Endothelial cell of umbilical vein (primary cell): Measurements from ENCODE around the gene PPM1N. TPM values are rescaled to one million over a fixed set of nuclear protein-coding genes. Genes with fewer than 3 reads are reported as not detected.

Experiments
- BruUV-seq: library from RNA; stranded (reverse); fragments of 400-500 nt; replicated peaks from 2 replicates; lab custom pipeline; 2021; lab: Mats Ljungman, UMichigan
- CTCF ChIA-PET: fragments of 300-600, 350-600 bp; sonication (Branson Sonifier 250); formaldehyde crosslinking; loops from one replicate; lab custom pipeline; 2021; ENCODE audit warnings: antibody characterized with exemption, inconsistent platforms; lab: Charles Lee
- POLR2A ChIA-PET: fragments of 300-600, 350-600 bp; sonication (Branson Sonifier 250); formaldehyde crosslinking; loops from one replicate; lab custom pipeline; 2021; ENCODE audit warnings: antibody characterized with exemption, inconsistent platforms; lab: Charles Lee
- DNase-seq: peaks from one replicate; pipeline ENCODE4 v3.0.0-alpha.2; 2011; ENCODE audit warnings: low read depth, low spot score
- FAIRE-seq: peaks from 2 replicates; lab custom pipeline; 2011; peaks lifted over from hg19 to GRCh38; lab: Jason Lieb, UNC
- H2AFZ ChIP-seq: 2 replicates; pipeline ENCODE4 v1.6.0; 2012; ENCODE audit warnings: low read depth, low read length, control low read depth, inconsistent platforms
- H3K27ac ChIP-seq: 2 replicates; pipeline ENCODE4 v1.5.1; 2011; ENCODE audit warnings: low read depth, mild to moderate bottlenecking, control low read depth, low read length, moderate library complexity; ENCODE audit not compliant: insufficient read depth
- H3K27me3 ChIP-seq, 2 experiments: 2 replicates each; pipeline versions ENCODE4 v1.6.0 to v1.6.1; 2011; ENCODE audit warnings: low read length in 2 of 2, mixed read lengths in 1 of 2; ENCODE audit not compliant: control insufficient read depth in 2 of 2, insufficient read depth in 2 of 2
- H3K36me3 ChIP-seq, 2 experiments: 2 replicates in 1 of 2; 3 replicates in 1 of 2; pipeline ENCODE4 v1.5.1; 2011; ENCODE audit warnings: low read length in 2 of 2, mild to moderate bottlenecking in 1 of 2, moderate library complexity in 1 of 2; ENCODE audit not compliant: control insufficient read depth in 2 of 2, insufficient read depth in 2 of 2; ENCODE audit errors: extremely low read depth in 1 of 2
- H3K4me1 ChIP-seq: 3 replicates; pipeline ENCODE4 v1.5.1; 2011; ENCODE audit warnings: mild to moderate bottlenecking, low read length; ENCODE audit not compliant: control insufficient read depth, insufficient read depth; ENCODE audit errors: extremely low read depth
- H3K4me2 ChIP-seq: 2 replicates; pipeline ENCODE4 v1.6.1; 2011; ENCODE audit warnings: low read length, control low read depth, mixed read lengths; ENCODE audit not compliant: insufficient read depth
- H3K4me3 ChIP-seq, 3 experiments: fragments of 200-600 bp in 1 of 3; sonication (generic), shearing (Covaris generic) in 1 of 3; replicated peaks in 1 of 3; 2 replicates each; pipeline ENCODE4 v1.5.1; 2011 to 2016; ENCODE audit warnings: control low read depth in 3 of 3, low read length in 3 of 3, mild to moderate bottlenecking in 2 of 3, inconsistent platforms in 1 of 3, low read depth in 1 of 3, moderate library complexity in 1 of 3; ENCODE audit not compliant: insufficient read depth in 1 of 3
- H3K79me2 ChIP-seq: 2 replicates; pipeline ENCODE4 v1.6.0; 2012; ENCODE audit warnings: low read length, inconsistent platforms; ENCODE audit not compliant: control insufficient read depth, insufficient read depth
- H3K9ac ChIP-seq: replicated peaks from 2 replicates; pipeline ENCODE3; 2011; ENCODE audit warnings: low read length, control low read depth; ENCODE audit not compliant: insufficient read depth; ENCODE audit errors: extremely low read depth
- H3K9me1 ChIP-seq: replicated peaks from 3 replicates; pipeline ENCODE4 v1.6.0; 2011; ENCODE audit warnings: mild to moderate bottlenecking, low read length; ENCODE audit not compliant: control insufficient read depth, insufficient read depth; ENCODE audit errors: extremely low read depth
- H3K9me3 ChIP-seq: replicated peaks from 2 replicates; pipeline ENCODE4 v1.5.1; 2012; ENCODE audit warnings: low read length, inconsistent platforms; ENCODE audit not compliant: control insufficient read depth, insufficient read depth
- H4K20me1 ChIP-seq: replicated peaks from 2 replicates; pipeline ENCODE3; 2011; ENCODE audit warnings: mild to moderate bottlenecking, low read length; ENCODE audit not compliant: control insufficient read depth, insufficient read depth; ENCODE audit errors: extremely low read depth
- CTCF ChIP-seq, 2 donors: IDR thresholded peaks; 1 replicate in 1 of 2; 2 replicates in 1 of 2; pipeline ENCODE4 v1.5.1; 2011; ENCODE audit warnings: low read length in 2 of 2, mild to moderate bottlenecking in 2 of 2, moderate library complexity in 2 of 2, control low read depth in 1 of 2, inconsistent platforms in 1 of 2, low read depth in 1 of 2; ENCODE audit not compliant: insufficient read depth in 1 of 2; ENCODE audit errors: extremely low read depth in 1 of 2
- EZH2 ChIP-seq: IDR thresholded peaks from 2 replicates; pipeline ENCODE4 v1.6.1; 2012; ENCODE audit warnings: borderline replicate concordance, low read depth, mild to moderate bottlenecking, moderate library complexity, low read length, inconsistent platforms; ENCODE audit not compliant: severe bottlenecking
- FOS ChIP-seq: IDR thresholded peaks from 2 replicates; pipeline ENCODE4 v1.6.1; 2011; ENCODE audit warnings: mild to moderate bottlenecking, low read length, moderate library complexity, borderline replicate concordance; ENCODE audit not compliant: insufficient read depth
- GATA2 ChIP-seq: IDR thresholded peaks from 2 replicates; pipeline ENCODE4 v1.7.0; 2011; ENCODE audit warnings: low read depth, mild to moderate bottlenecking, moderate library complexity, mixed read lengths, low read length; ENCODE audit not compliant: insufficient read length, insufficient read depth
- JUN ChIP-seq: IDR thresholded peaks from 2 replicates; pipeline ENCODE4 v1.6.1; 2011; ENCODE audit warnings: borderline replicate concordance, low read depth; ENCODE audit not compliant: insufficient read length, insufficient read depth
- MAX ChIP-seq: IDR thresholded peaks from 2 replicates; pipeline ENCODE4 v1.6.1; 2011; ENCODE audit not compliant: insufficient read depth, insufficient read length
- MYC ChIP-seq: IDR thresholded peaks from one replicate; pipeline ENCODE4 v1.6.1; 2011; ENCODE audit warnings: mild to moderate bottlenecking, low read depth, low read length
- POLR2A ChIP-seq: IDR thresholded peaks from 2 replicates; pipeline ENCODE4 v1.6.1; 2012; ENCODE audit warnings: low read depth, mild to moderate bottlenecking, control low read depth, low read length
- POLR2AphosphoS5 ChIP-seq: IDR thresholded peaks from 2 replicates; pipeline ENCODE4 v1.6.1; 2012; ENCODE audit warnings: low read depth, mild to moderate bottlenecking, control low read depth, low read length, moderate library complexity; ENCODE audit not compliant: insufficient read depth
- dilution Hi-C: fragments of 300-500 bp; cut with MboI; formaldehyde crosslinking; loops from one replicate; pipeline ENCODE4 v1.15.0; 2019; ENCODE audit warnings: low sequenced_read_pairs; ENCODE audit not compliant: extremely low pct_ligation_motif_present
- intact Hi-C: fragments of 100-400 bp; cut with micrococcal nuclease; formaldehyde crosslinking; loops from one replicate; pipeline ENCODE4 v1.10.0; 2022
- polyA plus RNA-seq, 4 experiments: library from polyadenylated mRNA; depleted of rRNA in 3 of 4; stranded (reverse) in 3 of 4; unstranded in 1 of 4; fragments of >200 nt; gene quantifications; 2 replicates each; pipeline versions ENCODE4 v1.2.1 to v1.2.3, GENCODE V29; 2011 to 2012; ENCODE audit warnings: missing spikeins in 1 of 4
- total RNA-seq: library from RNA; stranded (reverse); gene quantifications from 2 replicates; pipeline ENCODE4 v1.2.3, GENCODE V29; 2021

The PPM1N gene
- total and polyA plus RNA-seq, 2 donors (not counting 3 experiments of a cell fraction or from before 2014, with no cell fraction given): 0.40 to 0.48 TPM

- H3K9ac ChIP-seq: no peak overlapping the region
- H3K9me3 ChIP-seq: no peaks in the 10 kb centered on the region
- no peaks in the 10 kb centered on the region for H3K9me1 ChIP-seq
- H2AFZ ChIP-seq: no peak overlapping the region
- FAIRE-seq (no peak), DNase-seq (no peak)
- BruUV-seq: no TSS peak
- CTCF ChIA-PET: interaction anchor here (9.3 kb wide), 1 partner anchor 43 kb away, joined by 891 read pairs; no protein-coding TSS in a partner anchor
- no peaks in the 10 kb centered on the region for H4K20me1 ChIP-seq
- peaks cover under 1% of the 10 kb centered on the region for H3K4me1 ChIP-seq
- H3K27me3 ChIP-seq: no peaks in the 10 kb centered on the region
- no peak for TF ChIP-seq POLR2AphosphoS5
- TF ChIP-seq EZH2: no peak
- TF ChIP-seq GATA2: no peak
- no peak for TF ChIP-seq MAX
- no peak for TF ChIP-seq CTCF (IDR thresholded peaks at IDR 0.05; ENCODE audit: extremely low read depth in 1 of 2, insufficient read depth in 1 of 2, low read depth in 1 of 2, low read length in 2 of 2)
- TF ChIP-seq POLR2A: no peak
- no peak for TF ChIP-seq MYC
- TF ChIP-seq JUN: no peak
- no peak for TF ChIP-seq FOS
- POLR2A ChIA-PET: no interaction called here
- intact Hi-C loops: no loop called here
- no peaks in the 10 kb centered on the region for H3K79me2 ChIP-seq
- no peak overlapping the region for H3K4me3 ChIP-seq
- dilution Hi-C loops: no loop called here
- H3K27ac ChIP-seq: no peak overlapping the region
- no peaks in the 10 kb centered on the region for H3K36me3 ChIP-seq
- no peak overlapping the region for H3K4me2 ChIP-seq
Observed at GRCh38 chr19:45483033-45483432, 15.2 kb upstream of the PPM1N start.
